ENCODE results near the gene PELO.

GRCh38 chr5:52777186-52777585, 10.5 kb upstream of the PELO start:
- TF ChIP-seq, protein P1, sequence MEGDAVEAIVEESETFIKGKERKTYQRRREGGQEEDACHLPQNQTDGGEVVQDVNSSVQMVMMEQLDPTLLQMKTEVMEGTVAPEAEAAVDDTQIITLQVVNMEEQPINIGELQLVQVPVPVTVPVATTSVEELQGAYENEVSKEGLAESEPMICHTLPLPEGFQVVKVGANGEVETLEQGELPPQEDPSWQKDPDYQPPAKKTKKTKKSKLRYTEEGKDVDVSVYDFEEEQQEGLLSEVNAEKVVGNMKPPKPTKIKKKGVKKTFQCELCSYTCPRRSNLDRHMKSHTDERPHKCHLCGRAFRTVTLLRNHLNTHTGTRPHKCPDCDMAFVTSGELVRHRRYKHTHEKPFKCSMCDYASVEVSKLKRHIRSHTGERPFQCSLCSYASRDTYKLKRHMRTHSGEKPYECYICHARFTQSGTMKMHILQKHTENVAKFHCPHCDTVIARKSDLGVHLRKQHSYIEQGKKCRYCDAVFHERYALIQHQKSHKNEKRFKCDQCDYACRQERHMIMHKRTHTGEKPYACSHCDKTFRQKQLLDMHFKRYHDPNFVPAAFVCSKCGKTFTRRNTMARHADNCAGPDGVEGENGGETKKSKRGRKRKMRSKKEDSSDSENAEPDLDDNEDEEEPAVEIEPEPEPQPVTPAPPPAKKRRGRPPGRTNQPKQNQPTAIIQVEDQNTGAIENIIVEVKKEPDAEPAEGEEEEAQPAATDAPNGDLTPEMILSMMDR (IDR thresholded peaks at IDR 0.05; ENCODE audit: low read depth, low read length, poor library complexity, severe bottlenecking): no peak
- no peak for TF ChIP-seq EZH2phosphoT487 (IDR thresholded peaks at IDR 0.05; ENCODE audit: borderline replicate concordance, low read length)

Measured in DOHH2 (cell line).